ENCODE results near the gene ACAP2. TPM values are rescaled to one million over a fixed set of nuclear protein-coding genes. Genes with fewer than 3 reads are reported as not detected.

The ACAP2 gene
- total and polyA plus RNA-seq, 12 donors: 4.5 to 54.3 (median 29.8) TPM

DNA sequence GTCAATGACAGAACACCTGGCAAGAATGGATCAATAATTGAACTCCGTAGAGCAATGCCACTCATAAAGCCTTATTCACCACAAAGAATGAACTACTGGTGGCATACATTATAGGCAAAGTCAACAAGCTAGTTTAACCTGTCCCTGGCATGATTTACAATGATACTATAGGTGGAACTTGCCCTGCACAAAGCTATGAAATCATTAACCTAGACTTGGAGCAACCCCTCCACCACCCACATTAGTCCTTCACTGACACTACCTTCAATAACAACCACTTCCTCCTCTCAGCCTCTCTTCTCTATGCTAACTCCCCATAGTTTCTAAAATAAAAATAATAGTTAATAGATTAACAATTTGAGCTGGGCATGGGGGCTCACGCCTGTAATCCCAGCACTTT, 54.4 kb downstream of the ACAP2 start:
- TF ChIP-seq CTCF (IDR thresholded peaks at IDR 0.05) (no peak), POLR2A (IDR thresholded peaks at IDR 0.05) (no peak)
- intact Hi-C loops (cut with DNase I): no loop called here
- Histone ChIP-seq H3K9me3 (replicated peaks in 1 of 3) (no peaks in the 10 kb centered on the region), H3K27me3 (no peaks in the 10 kb centered on the region), H3K27ac (no peak overlapping the region), H3K4me3 (no peak overlapping the region), H3K36me3 (replicated peaks in 1 of 2) (peaks cover 0 to 5% of the 10 kb centered on the region in 2 donors), H3K4me1 (replicated peaks in 1 of 2) (peaks cover 0 to 3% of the 10 kb centered on the region in 2 donors)
- DNase-seq: no peak
- WGBS, 4 donors: 90 to 94% (median 92%) methylated on average over 2 of the region's 2 CpGs

DNA sequence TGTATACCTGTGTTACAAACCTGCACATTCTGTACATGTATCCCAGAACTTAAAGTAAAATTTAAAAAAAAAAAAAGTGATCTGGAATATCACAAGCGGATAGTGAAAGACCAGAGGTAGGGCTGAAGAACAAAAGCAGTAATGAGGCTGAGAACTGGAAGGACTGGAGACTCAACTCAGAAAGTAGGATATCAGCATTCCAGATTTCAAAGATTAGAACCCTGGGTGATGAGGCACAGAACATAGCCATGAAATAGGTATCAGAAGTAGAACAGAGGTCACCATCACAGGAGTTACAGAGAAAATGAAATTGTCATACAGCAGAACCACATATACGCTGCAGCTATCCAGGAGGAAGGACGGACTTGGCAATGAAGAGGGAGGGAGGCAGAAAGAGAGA, 56.1 kb downstream of the ACAP2 start:
- Histone ChIP-seq H3K27me3 (no peaks in the 10 kb centered on the region), H3K27ac (no peak overlapping the region), H3K9me3 (replicated peaks in 1 of 3) (no peaks in the 10 kb centered on the region), H3K36me3 (replicated peaks in 1 of 2) (peaks cover 0 to 5% of the 10 kb centered on the region in 2 donors), H3K4me3 (no peak overlapping the region), H3K4me1 (replicated peaks in 1 of 2) (peaks cover 0 to 3% of the 10 kb centered on the region in 2 donors)
- no peak for DNase-seq
- TF ChIP-seq CTCF (IDR thresholded peaks at IDR 0.05): no peak
- TF ChIP-seq POLR2A (IDR thresholded peaks at IDR 0.05): no peak
- 92 to 97% (median 95%) methylated on average over 3 of the region's 3 CpGs for WGBS, 4 donors
- intact Hi-C loops (cut with DNase I): no loop called here

- Histone ChIP-seq H3K9me3 (replicated peaks in 1 of 3) (no peaks in the 10 kb centered on the region), H3K36me3 (replicated peaks in 1 of 2) (no peaks in the 10 kb centered on the region), H3K4me1 (replicated peaks in 1 of 2) (peaks cover 0 to 3% of the 10 kb centered on the region in 2 donors), H3K27ac (no peak overlapping the region), H3K4me3 (no peak overlapping the region), H3K27me3 (no peaks in the 10 kb centered on the region)
- WGBS, 4 donors: 68 to 80% (median 75%) methylated on average over 2 of the region's 2 CpGs
- intact Hi-C loops (cut with DNase I): no loop called here
- TF ChIP-seq POLR2A (IDR thresholded peaks at IDR 0.05): no peak
- TF ChIP-seq CTCF (IDR thresholded peaks at IDR 0.05): no peak
- DNase-seq: no peak
Observed at GRCh38 chr3:195385526-195385925, 57.3 kb downstream of the ACAP2 start.

GRCh38 chr3:195384952-195385351, 57.9 kb downstream of the ACAP2 start:
- no peaks in the 10 kb centered on the region for H3K27me3 ChIP-seq
- H3K4me1 ChIP-seq (replicated peaks in 1 of 2): peaks cover 0 to 3% of the 10 kb centered on the region in 2 donors
- H3K27ac ChIP-seq: no peak overlapping the region
- no peak overlapping the region for H3K4me3 ChIP-seq
- WGBS, 4 donors: 93 to 100% (median 95%) methylated on average over 1 of the region's 1 CpG
- no peaks in the 10 kb centered on the region for H3K36me3 ChIP-seq (replicated peaks in 1 of 2)
- intact Hi-C loops (cut with DNase I): no loop called here
- no peak for DNase-seq
- no peaks in the 10 kb centered on the region for H3K9me3 ChIP-seq (replicated peaks in 1 of 3)
- TF ChIP-seq CTCF (IDR thresholded peaks at IDR 0.05): no peak
- no peak for TF ChIP-seq POLR2A (IDR thresholded peaks at IDR 0.05)
